HEK293 (cell line): ENCODE results near the gene CNGB1.

Experiments used
- CTCF ChIA-PET: fragments of 350-600 bp; formaldehyde crosslinking; extraction: SDS; loops from one replicate; lab custom pipeline; 2021; ENCODE audit warnings: antibody characterized with exemption; lab: Yijun Ruan, JAX
- POLR2A ChIA-PET: fragments of 300-600 bp; formaldehyde crosslinking; extraction: SDS; loops from one replicate; lab custom pipeline; 2020; ENCODE audit warnings: antibody characterized with exemption, inconsistent platforms; lab: Yijun Ruan, JAX
- H3K27ac ChIP-seq: fragments of 200-500 bp; sonication (Bioruptor generic); 2 replicates; pipeline ENCODE4 v1.5.1; 2014; ENCODE audit warnings: low read depth, low read length, control low read depth, inconsistent platforms; ENCODE audit errors: extremely low read depth
- H3K36me3 ChIP-seq, 2 experiments: fragments of 200-500 bp in 1 of 2; sonication (Bioruptor generic) in 1 of 2; 1 replicate in 1 of 2; 2 replicates in 1 of 2; pipeline ENCODE4 v1.5.1; 2014 to 2017; ENCODE audit warnings: inconsistent platforms in 2 of 2, low read length in 2 of 2; ENCODE audit not compliant: control insufficient read depth in 2 of 2, insufficient read depth in 1 of 2
- H3K4me1 ChIP-seq: fragments of 200-500 bp; sonication (Bioruptor generic); 2 replicates; pipeline ENCODE4 v1.5.1; 2014; ENCODE audit warnings: mild to moderate bottlenecking, low read length, inconsistent platforms; ENCODE audit not compliant: control insufficient read depth, insufficient read depth
- H3K4me3 ChIP-seq: 2 replicates; pipeline ENCODE4 v1.5.1; 2011; ENCODE audit warnings: low read depth, mild to moderate bottlenecking, control low read depth, low read length, moderate library complexity
- H3K9me3 ChIP-seq: fragments of 200-500 bp; sonication (Bioruptor generic); 2 replicates; pipeline ENCODE4 v1.5.1; 2014; ENCODE audit warnings: low read depth, low read length, inconsistent platforms; ENCODE audit not compliant: control insufficient read depth, insufficient read depth
- BCL11B ChIP-seq: fragments of 450-650 bp; formaldehyde crosslinking; IDR thresholded peaks from 2 replicates; pipeline ENCODE4 v1.5.1; 2016; ENCODE audit warnings: low read depth, missing biosample characterization, missing genetic modification characterization
- GFI1B ChIP-seq: fragments of 450-650 bp; formaldehyde crosslinking; IDR thresholded peaks from 2 replicates; pipeline ENCODE4 v1.5.1; 2016; ENCODE audit warnings: missing biosample characterization, missing genetic modification characterization
- GLI2 ChIP-seq: fragments of 450-650 bp; formaldehyde crosslinking; IDR thresholded peaks from 2 replicates; pipeline ENCODE4; 2017; ENCODE audit warnings: missing biosample characterization, missing genetic modification characterization, low read depth, borderline replicate concordance
- GLIS1 ChIP-seq: fragments of 450-650 bp; formaldehyde crosslinking; IDR thresholded peaks from 2 replicates; pipeline ENCODE4 v1.5.1; 2016; ENCODE audit warnings: missing biosample characterization, missing genetic modification characterization
- SCRT1 ChIP-seq: fragments of 450-650 bp; formaldehyde crosslinking; IDR thresholded peaks from 2 replicates; pipeline ENCODE4 v1.5.1; 2016; ENCODE audit warnings: missing biosample characterization, missing genetic modification characterization, borderline replicate concordance
- SP2 ChIP-seq: fragments of 450-650 bp; formaldehyde crosslinking; IDR thresholded peaks from 2 replicates; pipeline ENCODE4 v1.5.1; 2016; ENCODE audit warnings: missing biosample characterization, missing genetic modification characterization
- ZBTB17 ChIP-seq: fragments of 450-650 bp; formaldehyde crosslinking; IDR thresholded peaks from 2 replicates; pipeline ENCODE4 v1.5.1; 2016; ENCODE audit warnings: missing biosample characterization, missing genetic modification characterization
- ZBTB20 ChIP-seq: fragments of 450-650 bp; formaldehyde crosslinking; IDR thresholded peaks from 2 replicates; pipeline ENCODE4 v1.5.1; 2016; ENCODE audit warnings: missing biosample characterization, missing genetic modification characterization
- ZBTB8A ChIP-seq: fragments of 450-650 bp; formaldehyde crosslinking; IDR thresholded peaks from 2 replicates; pipeline ENCODE4 v1.5.1; 2016; ENCODE audit warnings: missing biosample characterization, missing genetic modification characterization
- ZIC2 ChIP-seq: fragments of 450-650 bp; formaldehyde crosslinking; IDR thresholded peaks from 2 replicates; pipeline ENCODE4 v1.5.1; 2016; ENCODE audit warnings: missing biosample characterization, missing genetic modification characterization
- ZNF114 ChIP-seq: fragments of 450-650 bp; formaldehyde crosslinking; IDR thresholded peaks from 2 replicates; pipeline ENCODE4 v1.5.0; 2017; ENCODE audit warnings: missing biosample characterization, missing genetic modification characterization
- ZNF146 ChIP-seq: fragments of 450-650 bp; formaldehyde crosslinking; IDR thresholded peaks from 2 replicates; pipeline ENCODE4 v1.5.1; 2016; ENCODE audit warnings: missing biosample characterization, missing genetic modification characterization
- ZNF19 ChIP-seq: fragments of 450-650 bp; formaldehyde crosslinking; IDR thresholded peaks from 2 replicates; pipeline ENCODE4; 2016; ENCODE audit warnings: missing biosample characterization, missing genetic modification characterization, low read depth
- ZNF202 ChIP-seq: fragments of 450-650 bp; formaldehyde crosslinking; IDR thresholded peaks from 2 replicates; pipeline ENCODE4 v1.5.1; 2016; ENCODE audit warnings: missing biosample characterization, missing genetic modification characterization, borderline replicate concordance
- ZNF23 ChIP-seq: fragments of 450-650 bp; formaldehyde crosslinking; IDR thresholded peaks from 2 replicates; pipeline ENCODE4 v1.5.1; 2016; ENCODE audit warnings: missing biosample characterization, missing genetic modification characterization, borderline replicate concordance
- ZNF354C ChIP-seq: fragments of 450-650 bp; formaldehyde crosslinking; IDR thresholded peaks from 2 replicates; pipeline ENCODE4 v1.5.1; 2016; ENCODE audit warnings: missing biosample characterization, missing genetic modification characterization, low read depth, borderline replicate concordance
- ZNF366 ChIP-seq: fragments of 450-650 bp; formaldehyde crosslinking; conservative IDR thresholded peaks from 2 replicates; pipeline ENCODE4 v1.5.1; 2016; ENCODE audit warnings: missing biosample characterization, missing genetic modification characterization
- ZNF416 ChIP-seq: fragments of 450-650 bp; formaldehyde crosslinking; IDR thresholded peaks from 2 replicates; pipeline ENCODE4 v1.5.1; 2016; ENCODE audit warnings: missing biosample characterization, missing genetic modification characterization
- ZNF529 ChIP-seq: fragments of 450-650 bp; formaldehyde crosslinking; IDR thresholded peaks from 2 replicates; pipeline ENCODE4 v1.5.1; 2017; ENCODE audit warnings: missing genetic modification characterization, missing biosample characterization; ENCODE audit not compliant: insufficient replicate concordance
- ZNF561 ChIP-seq: fragments of 450-650 bp; IDR thresholded peaks from 2 replicates; pipeline ENCODE4 v1.5.1; 2018; ENCODE audit warnings: missing biosample characterization, missing genetic modification characterization, borderline replicate concordance
- ZNF677 ChIP-seq: fragments of 450-650 bp; IDR thresholded peaks from 2 replicates; pipeline ENCODE4 v1.5.0; 2018; ENCODE audit warnings: missing biosample characterization, mild to moderate bottlenecking, missing genetic modification characterization, moderate library complexity
- ZNF768 ChIP-seq: fragments of 450-650 bp; formaldehyde crosslinking; IDR thresholded peaks from 2 replicates; pipeline ENCODE4 v1.5.1; 2018; ENCODE audit warnings: missing biosample characterization, mild to moderate bottlenecking, missing genetic modification characterization
- ZNF843 ChIP-seq: fragments of 450-650 bp; formaldehyde crosslinking; IDR thresholded peaks from 2 replicates; pipeline ENCODE4 v1.5.1; 2016; ENCODE audit warnings: missing biosample characterization, missing genetic modification characterization
- TF ChIP-seq, protein P1 (sequence below): fragments of 450-650 bp; formaldehyde crosslinking; IDR thresholded peaks from 2 replicates; pipeline ENCODE4 v1.5.1; 2016; ENCODE audit warnings: missing biosample characterization, missing genetic modification characterization
- TF ChIP-seq, protein P2 (sequence below): fragments of 450-650 bp; formaldehyde crosslinking; IDR thresholded peaks from 2 replicates; pipeline ENCODE4 v1.5.1; 2016; ENCODE audit warnings: missing biosample characterization, missing genetic modification characterization
- TF ChIP-seq, protein P3 (sequence below): fragments of 450-650 bp; formaldehyde crosslinking; IDR thresholded peaks from 2 replicates; pipeline ENCODE4 v1.5.1; 2016; ENCODE audit warnings: missing biosample characterization, missing genetic modification characterization
- TF ChIP-seq, protein P4 (sequence below): IDR thresholded peaks from 2 replicates; pipeline ENCODE4 v1.6.1; 2011; ENCODE audit warnings: mild to moderate bottlenecking, low read depth, low read length, borderline replicate concordance
- TF ChIP-seq, protein P5 (sequence below): fragments of 450-650 bp; formaldehyde crosslinking; optimal IDR thresholded peaks from 2 replicates; pipeline ENCODE3; 2016; ENCODE audit warnings: missing biosample characterization, mild to moderate bottlenecking, missing genetic modification characterization

The CNGB1 gene

DNA sequence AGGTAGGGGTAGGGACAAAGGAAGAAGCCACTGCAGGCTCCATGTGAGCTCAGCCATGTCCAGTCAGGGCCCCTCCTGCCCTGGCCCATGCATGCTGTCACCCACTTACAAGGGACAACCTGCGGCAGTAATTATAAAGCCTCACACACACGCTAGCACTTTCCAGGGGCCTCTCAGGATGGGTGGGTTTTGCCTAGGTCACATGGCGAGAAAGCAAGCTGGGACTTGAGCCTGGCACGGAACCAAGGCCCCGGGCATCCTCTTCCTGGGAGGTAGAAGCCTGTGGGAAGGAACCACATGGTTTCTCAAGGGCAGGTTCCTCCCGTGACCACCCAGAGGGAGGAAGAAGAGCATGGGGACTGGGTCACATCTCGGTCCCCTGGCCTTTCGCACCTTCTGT is 22.5 kb upstream of the CNGB1 start:
- H3K27ac ChIP-seq: no peak overlapping the region
- H3K9me3 ChIP-seq: no peaks in the 10 kb centered on the region
- ChIA-PET POLR2A (interaction anchor here (1.2 kb wide), 1 partner anchor 9 kb away, joined by 4 read pairs; no protein-coding TSS in a partner anchor), CTCF (interaction anchor here (0.6 to 0.7 kb wide), 3 partner anchors 103 to 1046 kb away, joined by 3 read pairs; no protein-coding TSS in a partner anchor)
- H3K4me1 ChIP-seq: no peaks in the 10 kb centered on the region
- H3K36me3 ChIP-seq: peaks cover 0 to 40% of the 10 kb centered on the region in 2 experiments; a peak in 1 of 3 replicates
- no peak overlapping the region for H3K4me3 ChIP-seq
- TF ChIP-seq ZNF843 (no peak), ZBTB17 (no peak), ZNF202 (tag by site-specific recombination) (no peak), BCL11B (tag by site-specific recombination) (no peak), ZNF561 (tag by site-specific recombination) (no peak), ZBTB8A (tag by site-specific recombination) (no peak), SP2 (peak; percentile 37), ZIC2 (tag by site-specific recombination) (peak; percentile 97), ZBTB20 (tag by site-specific recombination) (peak; percentile 75), GLIS1 (peak; percentile 92), ZNF529 (tag by site-specific recombination) (no peak), GFI1B (no peak), SCRT1 (tag by site-specific recombination) (no peak)
- TF ChIP-seq, protein P1, sequence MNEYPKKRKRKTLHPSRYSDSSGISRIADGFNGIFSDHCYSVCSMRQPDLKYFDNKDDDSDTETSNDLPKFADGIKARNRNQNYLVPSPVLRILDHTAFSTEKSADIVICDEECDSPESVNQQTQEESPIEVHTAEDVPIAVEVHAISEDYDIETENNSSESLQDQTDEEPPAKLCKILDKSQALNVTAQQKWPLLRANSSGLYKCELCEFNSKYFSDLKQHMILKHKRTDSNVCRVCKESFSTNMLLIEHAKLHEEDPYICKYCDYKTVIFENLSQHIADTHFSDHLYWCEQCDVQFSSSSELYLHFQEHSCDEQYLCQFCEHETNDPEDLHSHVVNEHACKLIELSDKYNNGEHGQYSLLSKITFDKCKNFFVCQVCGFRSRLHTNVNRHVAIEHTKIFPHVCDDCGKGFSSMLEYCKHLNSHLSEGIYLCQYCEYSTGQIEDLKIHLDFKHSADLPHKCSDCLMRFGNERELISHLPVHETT (tag by site-specific recombination): no peak
- TF ChIP-seq, protein P2, sequence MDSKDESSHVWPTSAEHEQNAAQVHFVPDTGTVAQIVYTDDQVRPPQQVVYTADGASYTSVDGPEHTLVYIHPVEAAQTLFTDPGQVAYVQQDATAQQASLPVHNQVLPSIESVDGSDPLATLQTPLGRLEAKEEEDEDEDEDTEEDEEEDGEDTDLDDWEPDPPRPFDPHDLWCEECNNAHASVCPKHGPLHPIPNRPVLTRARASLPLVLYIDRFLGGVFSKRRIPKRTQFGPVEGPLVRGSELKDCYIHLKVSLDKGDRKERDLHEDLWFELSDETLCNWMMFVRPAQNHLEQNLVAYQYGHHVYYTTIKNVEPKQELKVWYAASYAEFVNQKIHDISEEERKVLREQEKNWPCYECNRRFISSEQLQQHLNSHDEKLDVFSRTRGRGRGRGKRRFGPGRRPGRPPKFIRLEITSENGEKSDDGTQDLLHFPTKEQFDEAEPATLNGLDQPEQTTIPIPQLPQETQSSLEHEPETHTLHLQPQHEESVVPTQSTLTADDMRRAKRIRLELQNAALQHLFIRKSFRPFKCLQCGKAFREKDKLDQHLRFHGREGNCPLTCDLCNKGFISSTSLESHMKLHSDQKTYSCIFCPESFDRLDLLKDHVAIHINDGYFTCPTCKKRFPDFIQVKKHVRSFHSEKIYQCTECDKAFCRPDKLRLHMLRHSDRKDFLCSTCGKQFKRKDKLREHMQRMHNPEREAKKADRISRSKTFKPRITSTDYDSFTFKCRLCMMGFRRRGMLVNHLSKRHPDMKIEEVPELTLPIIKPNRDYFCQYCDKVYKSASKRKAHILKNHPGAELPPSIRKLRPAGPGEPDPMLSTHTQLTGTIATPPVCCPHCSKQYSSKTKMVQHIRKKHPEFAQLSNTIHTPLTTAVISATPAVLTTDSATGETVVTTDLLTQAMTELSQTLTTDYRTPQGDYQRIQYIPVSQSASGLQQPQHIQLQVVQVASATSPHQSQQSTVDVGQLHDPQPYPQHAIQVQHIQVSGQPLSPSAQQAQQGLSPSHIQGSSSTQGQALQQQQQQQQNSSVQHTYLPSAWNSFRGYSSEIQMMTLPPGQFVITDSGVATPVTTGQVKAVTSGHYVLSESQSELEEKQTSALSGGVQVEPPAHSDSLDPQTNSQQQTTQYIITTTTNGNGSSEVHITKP (tag by site-specific recombination): peak; percentile 67
- TF ChIP-seq, protein P3, sequence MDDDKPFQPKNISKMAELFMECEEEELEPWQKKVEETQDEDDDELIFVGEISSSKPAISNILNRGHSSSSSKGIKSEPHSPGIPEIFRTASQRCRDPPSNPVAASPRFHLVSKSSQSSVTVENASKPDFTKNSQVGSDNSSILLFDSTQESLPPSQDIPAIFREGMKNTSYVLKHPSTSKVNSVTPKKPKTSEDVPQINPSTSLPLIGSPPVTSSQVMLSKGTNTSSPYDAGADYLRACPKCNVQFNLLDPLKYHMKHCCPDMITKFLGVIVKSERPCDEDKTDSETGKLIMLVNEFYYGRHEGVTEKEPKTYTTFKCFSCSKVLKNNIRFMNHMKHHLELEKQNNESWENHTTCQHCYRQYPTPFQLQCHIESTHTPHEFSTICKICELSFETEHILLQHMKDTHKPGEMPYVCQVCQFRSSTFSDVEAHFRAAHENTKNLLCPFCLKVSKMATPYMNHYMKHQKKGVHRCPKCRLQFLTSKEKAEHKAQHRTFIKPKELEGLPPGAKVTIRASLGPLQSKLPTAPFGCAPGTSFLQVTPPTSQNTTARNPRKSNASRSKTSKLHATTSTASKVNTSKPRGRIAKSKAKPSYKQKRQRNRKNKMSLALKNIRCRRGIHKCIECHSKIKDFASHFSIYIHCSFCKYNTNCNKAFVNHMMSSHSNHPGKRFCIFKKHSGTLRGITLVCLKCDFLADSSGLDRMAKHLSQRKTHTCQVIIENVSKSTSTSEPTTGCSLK (tag by site-specific recombination): no peak

DNA sequence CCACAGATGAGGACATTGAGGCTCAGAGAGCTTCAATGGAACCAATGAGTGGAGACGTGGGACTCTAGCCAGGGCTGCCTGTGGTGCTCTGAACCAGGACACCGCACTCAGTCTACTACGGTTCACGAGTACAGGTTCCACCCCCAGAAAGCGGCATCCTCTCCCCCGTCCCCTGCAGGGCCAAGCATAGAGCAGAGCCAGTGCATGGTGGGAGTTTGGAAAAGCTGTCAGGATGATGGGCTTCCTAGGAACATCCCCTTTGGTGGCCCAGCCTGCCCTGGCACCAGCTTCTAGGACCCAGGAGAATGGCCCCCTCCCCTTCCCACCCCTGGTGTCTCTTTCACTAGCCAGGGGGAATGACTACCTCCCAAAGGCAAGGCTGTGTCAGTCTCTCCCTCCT is 21.2 kb upstream of the CNGB1 start:
- Histone ChIP-seq H3K4me3 (no peak overlapping the region), H3K36me3 (peaks cover 0 to 27% of the 10 kb centered on the region in 2 experiments; a peak in 1 of 3 replicates), H3K4me1 (no peaks in the 10 kb centered on the region), H3K27ac (no peak overlapping the region), H3K9me3 (no peaks in the 10 kb centered on the region)
- ChIA-PET POLR2A (no interaction called here), CTCF (interaction anchor here (1.1 kb wide), 1 partner anchor 92 kb away, joined by 3 read pairs; no protein-coding TSS in a partner anchor)
- TF ChIP-seq ZNF366 (tag by site-specific recombination): no peak
- TF ChIP-seq, protein P4, sequence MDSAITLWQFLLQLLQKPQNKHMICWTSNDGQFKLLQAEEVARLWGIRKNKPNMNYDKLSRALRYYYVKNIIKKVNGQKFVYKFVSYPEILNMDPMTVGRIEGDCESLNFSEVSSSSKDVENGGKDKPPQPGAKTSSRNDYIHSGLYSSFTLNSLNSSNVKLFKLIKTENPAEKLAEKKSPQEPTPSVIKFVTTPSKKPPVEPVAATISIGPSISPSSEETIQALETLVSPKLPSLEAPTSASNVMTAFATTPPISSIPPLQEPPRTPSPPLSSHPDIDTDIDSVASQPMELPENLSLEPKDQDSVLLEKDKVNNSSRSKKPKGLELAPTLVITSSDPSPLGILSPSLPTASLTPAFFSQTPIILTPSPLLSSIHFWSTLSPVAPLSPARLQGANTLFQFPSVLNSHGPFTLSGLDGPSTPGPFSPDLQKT: no peak
- TF ChIP-seq ZNF677 (tag by site-specific recombination): no peak
- TF ChIP-seq GLI2: no peak
- TF ChIP-seq ZNF23: no peak
- no peak for TF ChIP-seq ZNF19
- TF ChIP-seq ZNF354C: no peak
- no peak for TF ChIP-seq ZNF114 (tag by site-specific recombination)
- TF ChIP-seq ZNF146 (tag by site-specific recombination): no peak
- no peak for TF ChIP-seq ZNF416
- TF ChIP-seq ZNF768 (tag by site-specific recombination): no peak
- TF ChIP-seq, protein P5, sequence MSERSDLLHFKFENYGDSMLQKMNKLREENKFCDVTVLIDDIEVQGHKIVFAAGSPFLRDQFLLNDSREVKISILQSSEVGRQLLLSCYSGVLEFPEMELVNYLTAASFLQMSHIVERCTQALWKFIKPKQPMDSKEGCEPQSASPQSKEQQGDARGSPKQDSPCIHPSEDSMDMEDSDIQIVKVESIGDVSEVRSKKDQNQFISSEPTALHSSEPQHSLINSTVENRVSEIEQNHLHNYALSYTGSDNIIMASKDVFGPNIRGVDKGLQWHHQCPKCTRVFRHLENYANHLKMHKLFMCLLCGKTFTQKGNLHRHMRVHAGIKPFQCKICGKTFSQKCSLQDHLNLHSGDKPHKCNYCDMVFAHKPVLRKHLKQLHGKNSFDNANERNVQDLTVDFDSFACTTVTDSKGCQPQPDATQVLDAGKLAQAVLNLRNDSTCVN (tag by site-specific recombination): no peak
